Retinal pigment epithelial cell (primary cell): ENCODE measurements around the gene ADAMTS5.

Experiments
- DNase-seq: peaks from one replicate; pipeline ENCODE4 v3.0.0-alpha.2; 2010; ENCODE audit warnings: low read depth
- H3K4me3 ChIP-seq: 2 replicates; pipeline ENCODE4 v1.5.1; 2011; ENCODE audit warnings: mild to moderate bottlenecking, low read length, control low read depth, moderate library complexity
- TF ChIP-seq, protein P1 (sequence below): conservative IDR thresholded peaks from 2 replicates; pipeline ENCODE4 v1.5.1; 2011; ENCODE audit warnings: low read depth, low read length, control low read depth, inconsistent platforms

ADAMTS5 gene

DNA sequence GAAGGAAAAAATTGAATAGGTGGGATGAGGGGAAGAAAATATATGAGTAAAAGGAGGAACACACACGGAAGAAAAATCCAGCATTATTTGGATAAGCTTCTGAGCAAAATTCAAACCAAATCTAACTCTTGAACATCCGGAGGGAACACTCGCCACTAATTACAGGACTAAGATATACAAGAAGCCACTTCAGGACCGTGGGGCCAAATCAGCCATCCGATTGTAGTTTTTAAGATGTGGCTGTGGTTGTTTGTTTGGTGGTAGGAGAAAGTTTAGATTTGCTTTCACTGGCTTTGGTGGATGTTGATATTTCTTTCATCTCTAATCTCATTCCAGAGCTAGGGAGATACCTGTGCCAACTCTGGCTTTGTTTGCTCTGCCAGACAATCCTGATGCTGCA lies 78.0 kb downstream of the ADAMTS5 start:
- TF ChIP-seq, protein P1, sequence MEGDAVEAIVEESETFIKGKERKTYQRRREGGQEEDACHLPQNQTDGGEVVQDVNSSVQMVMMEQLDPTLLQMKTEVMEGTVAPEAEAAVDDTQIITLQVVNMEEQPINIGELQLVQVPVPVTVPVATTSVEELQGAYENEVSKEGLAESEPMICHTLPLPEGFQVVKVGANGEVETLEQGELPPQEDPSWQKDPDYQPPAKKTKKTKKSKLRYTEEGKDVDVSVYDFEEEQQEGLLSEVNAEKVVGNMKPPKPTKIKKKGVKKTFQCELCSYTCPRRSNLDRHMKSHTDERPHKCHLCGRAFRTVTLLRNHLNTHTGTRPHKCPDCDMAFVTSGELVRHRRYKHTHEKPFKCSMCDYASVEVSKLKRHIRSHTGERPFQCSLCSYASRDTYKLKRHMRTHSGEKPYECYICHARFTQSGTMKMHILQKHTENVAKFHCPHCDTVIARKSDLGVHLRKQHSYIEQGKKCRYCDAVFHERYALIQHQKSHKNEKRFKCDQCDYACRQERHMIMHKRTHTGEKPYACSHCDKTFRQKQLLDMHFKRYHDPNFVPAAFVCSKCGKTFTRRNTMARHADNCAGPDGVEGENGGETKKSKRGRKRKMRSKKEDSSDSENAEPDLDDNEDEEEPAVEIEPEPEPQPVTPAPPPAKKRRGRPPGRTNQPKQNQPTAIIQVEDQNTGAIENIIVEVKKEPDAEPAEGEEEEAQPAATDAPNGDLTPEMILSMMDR, result no peak
- DNase-seq, result no peak
- H3K4me3 ChIP-seq, result no peak overlapping the region

DNA sequence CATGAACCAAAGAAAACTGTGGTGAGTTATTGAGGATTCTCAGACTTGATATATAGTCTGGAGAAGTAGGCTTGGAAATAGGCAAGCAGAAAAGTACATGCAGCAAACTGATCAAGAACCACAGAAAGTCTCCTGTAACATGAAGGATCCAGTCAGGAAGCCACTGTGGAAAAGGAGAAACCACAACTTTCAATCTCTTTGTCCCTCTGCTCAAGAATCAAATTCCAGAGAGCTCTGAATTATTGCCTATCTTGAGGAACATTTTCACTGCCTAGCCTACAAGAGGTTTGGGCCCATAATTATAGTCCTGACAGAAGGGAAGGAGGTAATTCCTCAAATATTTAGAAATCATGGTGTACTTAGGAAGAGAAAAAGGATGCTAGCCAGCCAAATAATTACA lies 78.6 kb downstream of the ADAMTS5 start:
- no peak overlapping the region for H3K4me3 ChIP-seq
- DNase-seq, result no peak
- TF ChIP-seq, protein P1, result no peak

DNA sequence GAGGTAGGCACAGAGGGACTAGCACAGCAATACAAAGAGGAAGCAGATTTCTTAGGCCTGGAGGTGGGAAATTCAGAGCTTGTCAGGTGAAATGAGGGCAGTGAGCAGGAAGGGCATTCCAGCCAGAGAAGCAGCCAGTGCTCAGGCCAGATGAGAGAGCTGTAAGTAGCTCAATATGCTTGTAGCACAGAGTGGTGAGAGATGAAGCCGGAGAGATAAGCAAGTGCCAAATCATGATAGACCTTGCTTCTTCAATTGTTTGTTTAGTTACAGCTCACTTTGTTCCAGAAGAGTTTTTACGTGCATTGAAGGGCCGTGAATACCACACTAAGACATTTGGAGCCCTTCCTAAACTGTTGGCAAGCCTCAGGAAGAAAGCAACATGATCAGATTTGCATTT lies 79.6 kb downstream of the ADAMTS5 start:
- DNase-seq, result peak; percentile 10
- TF ChIP-seq, protein P1, result no peak
- H3K4me3 ChIP-seq, result no peak overlapping the region

DNA sequence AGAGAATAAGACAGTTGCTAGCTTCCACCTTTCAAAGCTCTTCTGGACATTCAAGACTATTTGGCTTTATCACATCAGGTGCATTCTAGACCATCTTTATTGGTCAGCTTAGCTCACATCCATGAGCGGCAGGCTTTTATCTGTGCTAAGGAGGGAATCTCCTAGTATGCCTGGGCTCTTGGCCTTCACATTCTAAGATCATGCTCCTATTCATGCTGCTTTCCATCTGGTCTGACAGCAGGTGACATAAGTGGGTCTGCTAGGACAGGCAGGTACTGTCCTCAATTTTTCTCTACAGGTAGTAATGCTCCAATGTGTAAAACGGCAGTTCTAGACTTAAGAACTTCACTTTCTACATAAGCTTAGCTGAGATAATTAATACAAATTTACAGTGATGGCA lies 82.5 kb downstream of the ADAMTS5 start:
- DNase-seq, result no peak
- TF ChIP-seq, protein P1, result no peak
- H3K4me3 ChIP-seq, result no peak overlapping the region

- TF ChIP-seq, protein P1, result no peak
- H3K4me3 ChIP-seq, result no peak overlapping the region
- DNase-seq, result no peak
Measured at GRCh38 chr21:26883768-26884167, 83.1 kb downstream of the ADAMTS5 start.

GRCh38 chr21:26881504-26882228 lies 85.2 kb downstream of the ADAMTS5 start:
- peak; percentile 5 for DNase-seq
- TF ChIP-seq, protein P1, result peak; percentile 43
- H3K4me3 ChIP-seq, result no peak overlapping the region

DNA sequence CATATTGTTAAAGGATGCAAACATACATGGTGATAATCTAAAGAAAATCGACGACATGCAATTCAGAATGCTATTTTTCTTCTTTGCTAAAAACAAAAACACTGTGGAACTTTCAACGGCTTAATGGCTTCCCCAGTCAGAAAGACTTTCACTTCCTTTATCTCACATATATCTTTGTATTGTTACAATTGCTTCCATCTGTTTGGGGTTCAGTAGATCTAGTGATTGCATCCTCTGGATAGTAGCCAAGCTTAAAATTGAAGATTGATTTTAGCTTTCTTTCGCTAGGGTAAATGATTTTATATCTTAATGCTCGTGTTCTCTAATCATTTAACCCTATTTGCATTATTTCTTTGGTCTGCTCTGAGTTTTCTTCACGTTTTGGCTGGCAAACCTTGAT lies 89.9 kb downstream of the ADAMTS5 start:
- no peak overlapping the region for H3K4me3 ChIP-seq
- no peak for DNase-seq
- TF ChIP-seq, protein P1, result no peak
